Suprapubic skin (tissue), 4 donors: ENCODE data around the gene GAN.

Experiments used
- EP300 ChIP-seq: sonication (generic); formaldehyde crosslinking; IDR thresholded peaks from one replicate; pipeline ENCODE4 v1.6.1; 2017; ENCODE audit warnings: antibody characterized with exemption
- POLR2A ChIP-seq, 2 donors: fragments of 450-650 bp; IDR thresholded peaks; one replicate each; pipeline ENCODE4 v1.6.1; 2017; ENCODE audit warnings: antibody characterized with exemption in 2 of 2, mild to moderate bottlenecking in 2 of 2, moderate library complexity in 2 of 2
- POLR2AphosphoS5 ChIP-seq, 3 donors: sonication (generic); formaldehyde crosslinking; IDR thresholded peaks; one replicate each; pipeline ENCODE4 v1.6.1; 2017; ENCODE audit warnings: antibody characterized with exemption in 3 of 3
- TF ChIP-seq, protein P1 (sequence below), 2 donors: fragments of 200-600 bp in 1 of 2; fragments of 450-650 bp in 1 of 2; sonication (generic) in 1 of 2; IDR thresholded peaks; one replicate each; pipeline ENCODE4 v1.5.1; 2016 to 2019; ENCODE audit warnings: antibody characterized with exemption in 2 of 2, mild to moderate bottlenecking in 1 of 2, moderate library complexity in 1 of 2

DNA sequence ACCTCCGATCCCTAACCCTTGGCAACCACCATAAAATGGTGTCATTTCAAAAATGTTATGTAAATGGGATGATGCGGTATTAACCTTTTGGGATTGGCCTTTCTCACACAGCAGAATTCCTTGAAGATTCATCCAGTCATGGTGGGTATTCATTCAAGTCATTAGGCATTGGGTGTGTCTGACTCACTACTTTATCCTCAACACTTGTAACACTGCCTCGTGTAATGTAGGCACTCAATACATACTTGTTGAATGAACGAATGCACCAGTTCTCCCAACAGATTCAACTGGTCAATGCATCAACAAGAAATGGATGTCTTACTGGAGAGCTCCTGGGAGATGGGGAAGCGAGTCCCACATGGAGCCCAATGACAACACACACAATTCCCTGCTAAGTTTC lies 21.8 kb upstream of the GAN start:
- TF ChIP-seq, protein P1, sequence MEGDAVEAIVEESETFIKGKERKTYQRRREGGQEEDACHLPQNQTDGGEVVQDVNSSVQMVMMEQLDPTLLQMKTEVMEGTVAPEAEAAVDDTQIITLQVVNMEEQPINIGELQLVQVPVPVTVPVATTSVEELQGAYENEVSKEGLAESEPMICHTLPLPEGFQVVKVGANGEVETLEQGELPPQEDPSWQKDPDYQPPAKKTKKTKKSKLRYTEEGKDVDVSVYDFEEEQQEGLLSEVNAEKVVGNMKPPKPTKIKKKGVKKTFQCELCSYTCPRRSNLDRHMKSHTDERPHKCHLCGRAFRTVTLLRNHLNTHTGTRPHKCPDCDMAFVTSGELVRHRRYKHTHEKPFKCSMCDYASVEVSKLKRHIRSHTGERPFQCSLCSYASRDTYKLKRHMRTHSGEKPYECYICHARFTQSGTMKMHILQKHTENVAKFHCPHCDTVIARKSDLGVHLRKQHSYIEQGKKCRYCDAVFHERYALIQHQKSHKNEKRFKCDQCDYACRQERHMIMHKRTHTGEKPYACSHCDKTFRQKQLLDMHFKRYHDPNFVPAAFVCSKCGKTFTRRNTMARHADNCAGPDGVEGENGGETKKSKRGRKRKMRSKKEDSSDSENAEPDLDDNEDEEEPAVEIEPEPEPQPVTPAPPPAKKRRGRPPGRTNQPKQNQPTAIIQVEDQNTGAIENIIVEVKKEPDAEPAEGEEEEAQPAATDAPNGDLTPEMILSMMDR (IDR thresholded peaks at IDR 0.05) = no peak
- TF ChIP-seq POLR2AphosphoS5 (IDR thresholded peaks at IDR 0.05) (no peak), EP300 (no peak), POLR2A (IDR thresholded peaks at IDR 0.05) (no peak)
